ENCODE results near the gene MYH14.
"Not testable (repeated sequence)": the region's sequence is repeated elsewhere in the genome, so short reads cannot be mapped to it uniquely, and the experiment has no call there.

DNA sequence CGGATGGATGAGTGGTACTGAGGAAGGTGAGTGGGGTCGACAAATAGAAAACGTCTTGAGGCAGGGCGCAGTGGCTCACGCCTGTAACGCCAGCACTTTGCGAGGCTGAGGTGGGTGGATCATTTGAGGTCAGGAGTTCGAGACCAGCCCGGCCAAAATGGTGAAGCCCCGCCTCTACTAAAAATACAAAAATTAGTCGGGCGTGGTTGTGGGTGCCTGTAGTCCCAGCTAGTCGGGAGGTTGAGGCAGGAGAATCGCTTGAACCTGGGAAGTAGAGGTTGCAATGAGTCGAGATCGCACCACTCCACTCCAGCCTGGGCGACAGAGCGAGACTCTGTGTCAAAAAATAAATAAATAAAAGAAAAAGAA lies 126.5 kb downstream of the MYH14 start:
- not testable (repeated sequence) for TF ChIP-seq POLR2A, EP300, POLR2AphosphoS5 (IDR thresholded peaks at IDR 0.05)
- TF ChIP-seq, protein P1, sequence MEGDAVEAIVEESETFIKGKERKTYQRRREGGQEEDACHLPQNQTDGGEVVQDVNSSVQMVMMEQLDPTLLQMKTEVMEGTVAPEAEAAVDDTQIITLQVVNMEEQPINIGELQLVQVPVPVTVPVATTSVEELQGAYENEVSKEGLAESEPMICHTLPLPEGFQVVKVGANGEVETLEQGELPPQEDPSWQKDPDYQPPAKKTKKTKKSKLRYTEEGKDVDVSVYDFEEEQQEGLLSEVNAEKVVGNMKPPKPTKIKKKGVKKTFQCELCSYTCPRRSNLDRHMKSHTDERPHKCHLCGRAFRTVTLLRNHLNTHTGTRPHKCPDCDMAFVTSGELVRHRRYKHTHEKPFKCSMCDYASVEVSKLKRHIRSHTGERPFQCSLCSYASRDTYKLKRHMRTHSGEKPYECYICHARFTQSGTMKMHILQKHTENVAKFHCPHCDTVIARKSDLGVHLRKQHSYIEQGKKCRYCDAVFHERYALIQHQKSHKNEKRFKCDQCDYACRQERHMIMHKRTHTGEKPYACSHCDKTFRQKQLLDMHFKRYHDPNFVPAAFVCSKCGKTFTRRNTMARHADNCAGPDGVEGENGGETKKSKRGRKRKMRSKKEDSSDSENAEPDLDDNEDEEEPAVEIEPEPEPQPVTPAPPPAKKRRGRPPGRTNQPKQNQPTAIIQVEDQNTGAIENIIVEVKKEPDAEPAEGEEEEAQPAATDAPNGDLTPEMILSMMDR (IDR thresholded peaks at IDR 0.05) = not testable (repeated sequence)
